Right lung (tissue), 5 donors: ENCODE measurements around the gene ST6GAL1. TPM values are rescaled to one million over a fixed set of nuclear protein-coding genes. Genes with fewer than 3 reads are reported as not detected.
"Not testable (repeated sequence)": the region's sequence is repeated elsewhere in the genome, so short reads cannot be mapped to it uniquely, and the experiment has no call there.

Source experiments
- DNase-seq, 2 donors: peaks; one replicate each; pipeline ENCODE4 v3.0.0-alpha.2; 2013
- polyA plus RNA-seq, 5 donors: library from polyadenylated mRNA; unstranded; fragments of 120-200 nt; gene quantifications; one replicate each; pipeline versions ENCODE4 v1.2.1 to v1.2.3, GENCODE V29; 2013; ENCODE audit warnings: inconsistent platforms in 1 of 5, low replicate concordance in 1 of 5; ENCODE audit not compliant: insufficient read length in 5 of 5, insufficient read depth in 1 of 5

The ST6GAL1 gene
- polyA plus RNA-seq, 5 donors: 37.7 to 68.7 (median 60.9) TPM

- no peak for DNase-seq
Measured at GRCh38 chr3:186966406-186966805, 36.1 kb downstream of the ST6GAL1 start.

GRCh38 chr3:186967236-186967635 lies 36.9 kb downstream of the ST6GAL1 start:
- not testable (repeated sequence) for DNase-seq

- no peak for DNase-seq
Measured at GRCh38 chr3:186967686-186968085, 37.4 kb downstream of the ST6GAL1 start.

GRCh38 chr3:186969607-186970006 lies 39.3 kb downstream of the ST6GAL1 start:
- no peak for DNase-seq

- DNase-seq: not testable (repeated sequence)
Measured at GRCh38 chr3:186971106-186971505, 40.8 kb downstream of the ST6GAL1 start.

GRCh38 chr3:186971578-186971977 lies 41.3 kb downstream of the ST6GAL1 start:
- no peak for DNase-seq

GRCh38 chr3:186973702-186974101 lies 43.4 kb downstream of the ST6GAL1 start:
- DNase-seq: no peak

- no peak for DNase-seq
Measured at GRCh38 chr3:186974824-186975313, 44.5 kb downstream of the ST6GAL1 start.

GRCh38 chr3:186975726-186976125 lies 45.4 kb downstream of the ST6GAL1 start:
- no peak for DNase-seq

- no peak for DNase-seq
Measured at GRCh38 chr3:186976837-186977750, 46.8 kb downstream of the ST6GAL1 start.

GRCh38 chr3:186978712-186979111 lies 48.4 kb downstream of the ST6GAL1 start:
- no peak for DNase-seq

GRCh38 chr3:186979852-186980251 lies 49.5 kb downstream of the ST6GAL1 start:
- DNase-seq: no peak

- DNase-seq: no peak
Measured at GRCh38 chr3:186980989-186981388, 50.7 kb downstream of the ST6GAL1 start.

- no peak for DNase-seq
Measured at GRCh38 chr3:186983659-186984058, 53.3 kb downstream of the ST6GAL1 start.

- no peak for DNase-seq
Measured at GRCh38 chr3:186984064-186984463, 53.7 kb downstream of the ST6GAL1 start.

GRCh38 chr3:186985661-186986364 lies 55.5 kb downstream of the ST6GAL1 start:
- DNase-seq: no peak

- no peak for DNase-seq
Measured at GRCh38 chr3:186986406-186986805, 56.1 kb downstream of the ST6GAL1 start.

- no peak for DNase-seq
Measured at GRCh38 chr3:186986816-186987215, 56.5 kb downstream of the ST6GAL1 start.

GRCh38 chr3:186988806-186989205 lies 58.5 kb downstream of the ST6GAL1 start:
- no peak for DNase-seq

GRCh38 chr3:186989429-186989828 lies 59.1 kb downstream of the ST6GAL1 start:
- no peak for DNase-seq

- DNase-seq: no peak
Measured at GRCh38 chr3:186990277-186990676, 60.0 kb downstream of the ST6GAL1 start.

GRCh38 chr3:186990878-186991308 lies 60.6 kb downstream of the ST6GAL1 start:
- no peak for DNase-seq

GRCh38 chr3:186991470-186991869 lies 61.1 kb downstream of the ST6GAL1 start:
- no peak for DNase-seq
